Esophagus (tissue), 2 donors: Measurements from ENCODE around the gene SLC4A1. TPM values are rescaled to one million over a fixed set of nuclear protein-coding genes. Genes with fewer than 3 reads are reported as not detected.
A peak's percentile ranks its signal among the peaks of the same experiment; 100 is the strongest.

Experiments
- H3K27ac ChIP-seq, 2 donors: one replicate each; pipeline ENCODE4 v1.5.1; 2013; ENCODE audit warnings: low read depth in 2 of 2, mild to moderate bottlenecking in 2 of 2, inconsistent platforms in 1 of 2, low read length in 1 of 2, moderate library complexity in 1 of 2
- H3K27me3 ChIP-seq, 2 donors: one replicate each; pipeline ENCODE4 v1.6.1; 2013; ENCODE audit warnings: low read length in 2 of 2, control low read depth in 1 of 2, mild to moderate bottlenecking in 1 of 2; ENCODE audit not compliant: insufficient read depth in 2 of 2, control insufficient read depth in 1 of 2
- H3K36me3 ChIP-seq, 2 donors: one replicate each; pipeline ENCODE4 v1.6.1; 2013; ENCODE audit warnings: low read length in 1 of 2; ENCODE audit not compliant: control insufficient read depth in 2 of 2, insufficient read depth in 2 of 2
- H3K4me1 ChIP-seq, 2 donors: one replicate each; pipeline ENCODE4 v1.6.1; 2013; ENCODE audit warnings: low read length in 1 of 2; ENCODE audit not compliant: control insufficient read depth in 2 of 2, insufficient read depth in 2 of 2
- H3K4me3 ChIP-seq, 2 donors: one replicate each; pipeline ENCODE4 v1.5.1; 2013; ENCODE audit warnings: low read length in 2 of 2, mild to moderate bottlenecking in 2 of 2, low read depth in 1 of 2, moderate library complexity in 1 of 2
- H3K9me3 ChIP-seq, 2 donors: one replicate each; pipeline ENCODE4 v1.6.1; 2013; ENCODE audit warnings: mild to moderate bottlenecking in 2 of 2, low read depth in 1 of 2, low read length in 1 of 2, moderate library complexity in 1 of 2; ENCODE audit not compliant: control insufficient read depth in 2 of 2, insufficient read depth in 1 of 2
- WGBS, 2 donors: extraction: QIAGEN DNeasy Blood & Tissue Kit; methylation state at CpG; one replicate each; pipeline ENCODE4 v1.1.7; 2013; 5-methylcytosine and 5-hydroxymethylcytosine counted together
- polyA plus RNA-seq, 2 donors: library from polyadenylated mRNA; stranded (reverse); fragments of 200-250 nt; gene quantifications; one replicate each; pipeline ENCODE4 v1.2.3, GENCODE V29; 2013
- donor health status: healthy with polysubstance abuse.
- donor health status: Bipolar disorder and iron deficiency.

The SLC4A1 gene
- polyA plus RNA-seq, 2 donors, result not detected

DNA sequence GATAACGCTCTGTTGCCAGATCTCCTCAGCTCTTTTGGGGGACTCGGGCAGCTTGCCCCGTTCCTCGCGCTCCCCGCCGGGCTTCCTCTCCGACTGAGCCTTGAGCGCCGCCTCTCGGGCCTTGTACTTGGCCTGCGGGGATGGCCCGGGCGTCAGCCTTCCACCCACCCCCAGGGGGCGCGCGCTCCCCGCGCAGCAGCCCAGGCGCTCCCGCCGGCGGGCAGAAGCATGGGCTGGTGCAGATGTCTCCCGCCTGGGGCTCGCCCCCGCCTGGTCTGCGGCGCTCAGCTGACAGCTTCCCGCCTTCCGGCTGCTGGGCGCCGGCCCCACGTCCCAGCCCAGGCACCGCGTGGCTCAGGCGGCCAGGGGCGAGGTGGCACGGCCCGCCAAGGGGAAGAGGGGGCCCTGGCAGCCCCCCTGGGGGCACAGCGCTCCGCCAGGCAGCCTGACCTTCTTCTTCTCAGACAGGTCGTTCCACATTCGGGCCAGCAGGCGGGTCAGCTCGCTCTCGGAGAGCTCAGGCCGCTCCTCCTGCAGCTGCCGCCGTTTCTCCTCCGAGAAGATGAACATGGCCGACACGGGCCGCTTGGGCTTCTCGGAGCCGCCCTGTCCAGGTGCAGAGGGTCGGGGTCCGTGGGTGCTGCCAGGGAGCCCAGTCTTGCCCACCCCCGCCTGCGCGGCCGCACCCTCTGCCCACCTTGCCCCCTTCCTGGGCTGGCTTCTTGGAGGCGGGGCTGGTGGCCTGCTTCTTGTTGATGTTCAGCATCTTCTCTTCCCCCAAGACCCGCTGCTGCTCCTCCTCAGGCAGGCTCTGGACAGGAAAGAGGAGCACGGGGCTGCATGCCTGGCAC is 57.4 kb downstream of the SLC4A1 start:
- Histone ChIP-seq H3K27ac (peak overlapping the region; percentile 36 to 45), H3K4me1 (peaks cover 0 to 6% of the 10 kb centered on the region in 2 donors), H3K9me3 (no peaks in the 10 kb centered on the region), H3K27me3 (no peaks in the 10 kb centered on the region), H3K4me3 (no peak overlapping the region), H3K36me3 (peaks cover 10 to 62% of the 10 kb centered on the region in 2 donors)
- WGBS, 2 donors, result 33 to 35% methylated on average over 58 to 64 of the region's 64 CpGs

GRCh38 chr17:44209786-44210341 is 58.1 kb downstream of the SLC4A1 start:
- H3K36me3 ChIP-seq, result peaks cover 10 to 56% of the 10 kb centered on the region in 2 donors
- 67 to 70% methylated on average over 11 of the region's 11 CpGs for WGBS, 2 donors
- H3K9me3 ChIP-seq, result no peaks in the 10 kb centered on the region
- peak overlapping the region in 1 of 2 donors; percentile 36 for H3K27ac ChIP-seq
- H3K4me1 ChIP-seq, result peaks cover 0 to 6% of the 10 kb centered on the region in 2 donors
- H3K27me3 ChIP-seq, result no peaks in the 10 kb centered on the region
- no peak overlapping the region for H3K4me3 ChIP-seq

- 79 to 80% methylated on average over 5 of the region's 5 CpGs for WGBS, 2 donors
- H3K4me3 ChIP-seq, result no peak overlapping the region
- H3K27me3 ChIP-seq, result no peaks in the 10 kb centered on the region
- H3K27ac ChIP-seq, result no peak overlapping the region
- no peaks in the 10 kb centered on the region for H3K9me3 ChIP-seq
- peaks cover 0 to 19% of the 10 kb centered on the region in 2 donors for H3K4me1 ChIP-seq
- H3K36me3 ChIP-seq, result peaks cover 10 to 44% of the 10 kb centered on the region in 2 donors
Measured at GRCh38 chr17:44207743-44208142, 60.2 kb downstream of the SLC4A1 start.

DNA sequence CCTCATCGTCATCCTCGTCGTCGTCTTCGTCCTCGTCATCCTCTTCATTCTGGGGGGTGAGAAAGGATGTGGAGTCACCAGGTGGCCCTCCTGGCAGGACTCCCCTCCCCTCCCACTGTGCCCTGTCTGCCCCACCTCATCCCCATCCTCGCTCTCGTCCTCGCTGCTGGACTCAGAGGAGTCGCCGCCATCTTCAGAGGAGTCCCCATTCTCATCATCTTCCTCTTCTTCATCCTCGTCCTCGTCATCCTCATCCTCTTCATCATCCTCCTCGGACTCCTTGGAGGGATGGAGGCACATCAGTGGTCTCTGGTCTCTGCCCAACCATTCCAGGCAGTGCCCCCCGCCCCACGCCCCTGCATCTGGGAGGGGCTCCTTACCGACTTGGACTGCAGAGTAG is 60.6 kb downstream of the SLC4A1 start:
- H3K4me3 ChIP-seq, result no peak overlapping the region
- WGBS, 2 donors, result 84% methylated on average over 17 of the region's 17 CpGs
- no peak overlapping the region for H3K27ac ChIP-seq
- H3K9me3 ChIP-seq, result no peaks in the 10 kb centered on the region
- H3K27me3 ChIP-seq, result no peaks in the 10 kb centered on the region
- peaks cover 10 to 42% of the 10 kb centered on the region in 2 donors for H3K36me3 ChIP-seq
- H3K4me1 ChIP-seq, result peaks cover 0 to 20% of the 10 kb centered on the region in 2 donors

- H3K27ac ChIP-seq, result no peak overlapping the region
- H3K36me3 ChIP-seq, result peaks cover 10 to 41% of the 10 kb centered on the region in 2 donors
- H3K9me3 ChIP-seq, result no peaks in the 10 kb centered on the region
- H3K27me3 ChIP-seq, result no peaks in the 10 kb centered on the region
- 83 to 85% methylated on average over 6 of the region's 6 CpGs for WGBS, 2 donors
- H3K4me1 ChIP-seq, result peaks cover 0 to 20% of the 10 kb centered on the region in 2 donors
- H3K4me3 ChIP-seq, result no peak overlapping the region
Measured at GRCh38 chr17:44206825-44207155, 61.1 kb downstream of the SLC4A1 start.

GRCh38 chr17:44205962-44206824 is 61.7 kb downstream of the SLC4A1 start:
- Histone ChIP-seq H3K36me3 (peaks cover 10 to 35% of the 10 kb centered on the region in 2 donors), H3K27ac (no peak overlapping the region), H3K4me3 (no peak overlapping the region), H3K27me3 (no peaks in the 10 kb centered on the region), H3K4me1 (peaks cover 0 to 20% of the 10 kb centered on the region in 2 donors), H3K9me3 (no peaks in the 10 kb centered on the region)
- WGBS, 2 donors, result 47 to 53% methylated on average over 13 of the region's 13 CpGs

GRCh38 chr17:44204441-44204882 is 63.5 kb downstream of the SLC4A1 start:
- Histone ChIP-seq H3K4me1 (peaks cover 0 to 13% of the 10 kb centered on the region in 2 donors), H3K36me3 (peaks cover 5 to 22% of the 10 kb centered on the region in 2 donors), H3K27ac (peak overlapping the region in 1 of 2 donors; percentile 83), H3K4me3 (no peak overlapping the region), H3K27me3 (no peaks in the 10 kb centered on the region), H3K9me3 (no peaks in the 10 kb centered on the region)
- 45 to 52% methylated on average over 5 of the region's 5 CpGs for WGBS, 2 donors

DNA sequence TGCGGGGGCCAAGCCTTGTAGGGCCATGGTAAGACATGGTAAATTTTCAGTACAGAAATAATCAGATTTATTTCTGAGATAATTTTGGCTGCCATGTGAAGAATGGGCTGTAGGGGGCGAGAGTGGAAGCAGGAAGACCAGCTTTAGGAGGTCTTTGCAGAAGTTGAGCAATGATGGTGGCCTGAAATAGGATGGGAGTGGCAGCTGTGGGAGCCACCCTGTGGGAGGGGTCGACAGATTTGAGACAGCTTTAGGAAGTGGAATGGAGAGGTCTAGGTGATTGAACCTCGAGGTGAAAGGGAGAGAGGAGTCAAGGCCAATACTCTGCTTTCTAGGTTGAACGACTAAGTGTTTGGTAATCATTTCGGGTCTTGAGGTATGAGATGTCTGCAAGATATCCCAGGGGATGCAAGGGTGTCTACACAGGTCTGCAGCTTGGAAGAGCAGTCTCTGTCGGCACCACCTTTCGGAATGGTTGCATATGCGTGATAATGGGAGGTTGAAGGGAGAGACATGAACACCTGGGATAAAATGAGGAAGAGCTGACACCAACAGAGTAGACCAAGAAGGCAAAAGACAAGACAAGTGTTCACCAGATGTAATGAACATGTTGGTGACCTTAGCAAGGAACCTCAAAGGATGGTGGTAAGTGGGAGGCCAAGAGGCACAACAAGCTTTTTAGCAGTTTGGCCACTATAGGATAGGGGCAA is 64.0 kb downstream of the SLC4A1 start:
- H3K27me3 ChIP-seq, result no peaks in the 10 kb centered on the region
- H3K36me3 ChIP-seq, result peaks cover 0 to 17% of the 10 kb centered on the region in 2 donors
- peak overlapping the region in 1 of 2 donors; percentile 83 for H3K27ac ChIP-seq
- H3K4me1 ChIP-seq, result peaks cover 0 to 13% of the 10 kb centered on the region in 2 donors
- no peak overlapping the region for H3K4me3 ChIP-seq
- 54 to 57% methylated on average over 9 of the region's 9 CpGs for WGBS, 2 donors
- H3K9me3 ChIP-seq, result no peaks in the 10 kb centered on the region

DNA sequence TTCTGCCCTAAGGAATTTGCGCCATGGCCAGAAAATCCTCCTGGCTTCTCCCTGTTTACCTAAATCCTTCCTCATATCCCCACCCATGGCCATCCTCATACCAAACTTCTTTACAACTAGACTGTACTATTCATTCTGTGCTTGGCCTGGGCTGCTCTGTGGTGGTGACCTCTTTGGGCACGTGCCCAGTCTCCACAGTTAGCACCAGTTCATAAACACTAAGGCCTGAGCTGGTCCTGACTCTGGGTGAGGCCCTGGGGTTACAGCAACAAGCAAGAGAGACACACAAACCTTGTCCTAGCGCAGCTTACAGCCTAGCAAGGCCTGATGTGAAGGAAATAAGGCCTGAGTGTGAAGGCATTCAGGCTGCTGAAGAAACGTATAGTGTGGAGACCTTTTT is 65.2 kb downstream of the SLC4A1 start:
- no peak overlapping the region for H3K4me3 ChIP-seq
- WGBS, 2 donors, result 87 to 90% methylated on average over 4 of the region's 4 CpGs
- H3K9me3 ChIP-seq, result no peaks in the 10 kb centered on the region
- H3K27me3 ChIP-seq, result no peaks in the 10 kb centered on the region
- H3K27ac ChIP-seq, result no peak overlapping the region
- H3K36me3 ChIP-seq, result peaks cover 0 to 9% of the 10 kb centered on the region in 2 donors
- H3K4me1 ChIP-seq, result peaks cover 3 to 19% of the 10 kb centered on the region in 2 donors
